Tibial nerve (tissue), 4 donors: ENCODE results near the gene RHOBTB1. TPM values are rescaled to one million over a fixed set of nuclear protein-coding genes. Genes with fewer than 3 reads are reported as not detected.

ENCODE experiments used
- DNase-seq, 2 donors: peaks; one replicate each; pipeline ENCODE4 v3.0.0-alpha.2; 2019; ENCODE audit warnings: low spot score in 2 of 2
- H3K27ac ChIP-seq, 4 donors: fragments of 200-600 bp; sonication (generic) in 3 of 4; one replicate each; pipeline ENCODE4 v1.5.1; 2017 to 2019; ENCODE audit warnings: mild to moderate bottlenecking in 1 of 4
- H3K27me3 ChIP-seq, 2 donors: fragments of 200-600 bp; sonication (generic) in 1 of 2; one replicate each; pipeline versions ENCODE4 v1.5.1 to v1.6.0; 2017 to 2019
- H3K36me3 ChIP-seq, 3 donors: fragments of 200-600 bp; sonication (generic); one replicate each; pipeline ENCODE4 v1.5.1; 2018 to 2019
- H3K4me1 ChIP-seq, 4 donors: fragments of 200-600 bp; sonication (generic) in 3 of 4; one replicate each; pipeline ENCODE4 v1.5.1; 2017 to 2019
- H3K4me3 ChIP-seq, 4 donors: fragments of 200-600 bp; sonication (generic) in 3 of 4; one replicate each; pipeline ENCODE4 v1.5.1; 2017 to 2019; ENCODE audit warnings: mild to moderate bottlenecking in 1 of 4, moderate library complexity in 1 of 4
- H3K9me3 ChIP-seq, 4 donors: fragments of 200-600 bp; sonication (generic) in 3 of 4; one replicate each; pipeline ENCODE4 v1.5.1; 2017 to 2019
- CTCF ChIP-seq, 5 experiments: fragments of 200-600 bp in 3 of 5; fragments of 450-650 bp in 2 of 5; sonication (generic) in 3 of 5; IDR thresholded peaks; one replicate each; pipeline ENCODE4 v1.5.1; 2016 to 2019; ENCODE audit warnings: antibody characterized with exemption in 5 of 5, mild to moderate bottlenecking in 3 of 5, moderate library complexity in 2 of 5
- EP300 ChIP-seq, 2 donors: sonication (generic); formaldehyde crosslinking; IDR thresholded peaks; one replicate each; pipeline ENCODE4 v1.6.1; 2017; ENCODE audit warnings: antibody characterized with exemption in 2 of 2, mild to moderate bottlenecking in 1 of 2
- POLR2A ChIP-seq, 2 donors: fragments of 450-650 bp; IDR thresholded peaks; one replicate each; pipeline ENCODE4 v1.6.1; 2017; ENCODE audit warnings: antibody characterized with exemption in 2 of 2, mild to moderate bottlenecking in 2 of 2, moderate library complexity in 2 of 2
- WGBS, 2 donors: methylation state at CpG; one replicate each; pipeline ENCODE4 v1.1.5; 2018; 5-methylcytosine and 5-hydroxymethylcytosine counted together
- total RNA-seq, 4 donors: library from RNA; depleted of rRNA; stranded (reverse); fragments of >200 nt; gene quantifications; one replicate each; pipeline ENCODE4 v1.1.0, GENCODE V29; 2016

RHOBTB1 gene
- total RNA-seq = 10 to 100 TPM in 1 of 4 donors, 1 to 10 TPM in 3; 5.7 to 28.2 (median 5.9) TPM

- WGBS, 2 donors = 0% methylated on average over 39 to 63 of the region's 77 CpGs
- peak; percentile 36 to 64 for DNase-seq
- Histone ChIP-seq H3K27me3 (no peaks in the 10 kb centered on the region), H3K36me3 (no peaks in the 10 kb centered on the region), H3K27ac (peak within 1 kb of the TSS; percentile 74 to 97 (median 92)), H3K9me3 (no peaks in the 10 kb centered on the region), H3K4me1 (peaks cover 0 to 22% (median 0%) of the 10 kb centered on the region in 4 donors), H3K4me3 (peak within 1 kb of the TSS; percentile 65 to 96 (median 75))
- TF ChIP-seq CTCF (IDR thresholded peaks at IDR 0.05) (no peak), EP300 (IDR thresholded peaks at IDR 0.05) (peak in 1 of 2 donors; percentile 71), POLR2A (IDR thresholded peaks at IDR 0.05) (peak; percentile 46 to 59)
These were observed at the start of gene RHOBTB1 for GRCh38 chr10:60944058-60944909. Gene RHOBTB1, minus strand, starts transcription at chr10:60944185. Its CDS starts 32,643 bp downstream, at chr10:60911542.

GRCh38 chr10:60992636-60993035 is 48.7 kb upstream of the RHOBTB1 start:
- no peak overlapping the region for H3K4me3 ChIP-seq
- no peaks in the 10 kb centered on the region for H3K27me3 ChIP-seq
- H3K9me3 ChIP-seq = no peaks in the 10 kb centered on the region
- TF ChIP-seq EP300 (IDR thresholded peaks at IDR 0.05) = no peak
- TF ChIP-seq CTCF (IDR thresholded peaks at IDR 0.05) = no peak
- no peak for TF ChIP-seq POLR2A (IDR thresholded peaks at IDR 0.05)
- H3K36me3 ChIP-seq = no peaks in the 10 kb centered on the region
- H3K27ac ChIP-seq = no peak overlapping the region
- H3K4me1 ChIP-seq = no peaks in the 10 kb centered on the region
- DNase-seq = no peak
- WGBS, 2 donors = 41 to 46% methylated on average over 1 of the region's 1 CpG

- no peaks in the 10 kb centered on the region for H3K27me3 ChIP-seq
- no peaks in the 10 kb centered on the region for H3K36me3 ChIP-seq
- peaks cover 0 to 5% (median 0%) of the 10 kb centered on the region in 4 donors for H3K4me1 ChIP-seq
- H3K9me3 ChIP-seq = no peaks in the 10 kb centered on the region
- H3K4me3 ChIP-seq = no peak overlapping the region
- TF ChIP-seq EP300 (IDR thresholded peaks at IDR 0.05) (no peak), POLR2A (IDR thresholded peaks at IDR 0.05) (no peak), CTCF (IDR thresholded peaks at IDR 0.05) (no peak)
- 94 to 96% methylated on average over 1 of the region's 1 CpG for WGBS, 2 donors
- no peak overlapping the region for H3K27ac ChIP-seq
- no peak for DNase-seq
These were observed 46.7 kb upstream of the RHOBTB1 start for GRCh38 chr10:60990663-60991062.

GRCh38 chr10:60989400-60989876 is 45.5 kb upstream of the RHOBTB1 start:
- Histone ChIP-seq H3K4me1 (peaks cover 0 to 5% (median 0%) of the 10 kb centered on the region in 4 donors), H3K4me3 (no peak overlapping the region), H3K9me3 (no peaks in the 10 kb centered on the region), H3K27me3 (no peaks in the 10 kb centered on the region), H3K36me3 (no peaks in the 10 kb centered on the region), H3K27ac (no peak overlapping the region)
- TF ChIP-seq EP300 (IDR thresholded peaks at IDR 0.05) = no peak
- no peak for TF ChIP-seq CTCF (IDR thresholded peaks at IDR 0.05)
- TF ChIP-seq POLR2A (IDR thresholded peaks at IDR 0.05) = no peak
- 90 to 93% methylated on average over 4 of the region's 4 CpGs for WGBS, 2 donors
- DNase-seq = no peak

GRCh38 chr10:60986791-60987190 is 42.8 kb upstream of the RHOBTB1 start:
- Histone ChIP-seq H3K9me3 (no peaks in the 10 kb centered on the region), H3K27ac (no peak overlapping the region), H3K4me1 (peaks cover 0 to 5% (median 0%) of the 10 kb centered on the region in 4 donors), H3K4me3 (no peak overlapping the region), H3K27me3 (no peaks in the 10 kb centered on the region), H3K36me3 (no peaks in the 10 kb centered on the region)
- TF ChIP-seq EP300 (IDR thresholded peaks at IDR 0.05) (no peak), POLR2A (IDR thresholded peaks at IDR 0.05) (no peak), CTCF (IDR thresholded peaks at IDR 0.05) (no peak)
- no peak for DNase-seq
- WGBS, 2 donors = 28 to 34% methylated on average over 3 of the region's 3 CpGs
